HCT116 (cell line): ENCODE data around the gene EIF2D. TPM values are rescaled to one million over a fixed set of nuclear protein-coding genes. Genes with fewer than 3 reads are reported as not detected.

Experiments
- ATAC-seq: fragments of 200-7000 bp; cut with Tn5 transposase; 2 replicates; pipeline ENCODE4 v1.9.1; 2020; ENCODE audit warnings: mild to moderate bottlenecking, moderate library complexity
- BruUV-seq: library from RNA; stranded (reverse); fragments of 400-500 nt; replicated peaks from 2 replicates; lab custom pipeline; 2021; lab: Mats Ljungman, UMichigan
- CTCF ChIA-PET: fragments of 300-600 bp; sonication (Branson Sonifier 250); formaldehyde crosslinking; loops from one replicate; lab custom pipeline; 2021; ENCODE audit warnings: antibody characterized with exemption; lab: Charles Lee
- POLR2A ChIA-PET: fragments of 300-600, 350-600 bp; sonication (Branson Sonifier 250); formaldehyde crosslinking; loops from one replicate; lab custom pipeline; 2021; ENCODE audit warnings: antibody characterized with exemption; lab: Charles Lee
- RAD21 ChIA-PET, 2 experiments: fragments of 300-600 bp; sonication (Branson Sonifier 250); formaldehyde crosslinking; loops; one replicate each; lab custom pipeline; 2023; ENCODE audit warnings: low total read pairs in 2 of 2; ENCODE audit not compliant: uncharacterized antibody in 2 of 2, unreplicated experiment in 2 of 2, low non-redundant PET in 1 of 2; lab: Charles Lee
- DNase-seq: peaks from one replicate; pipeline ENCODE4 v3.0.0-alpha.2; 2010; ENCODE audit warnings: low read depth, low spot score
- H2AFZ ChIP-seq: fragments of 200-600 bp; shearing (Covaris generic), sonication (generic); 2 replicates; pipeline ENCODE4 v1.6.1; 2017; ENCODE audit warnings: low read depth, mixed run types, mixed read lengths, antibody characterized with exemption, low read length; ENCODE audit not compliant: poor library complexity, severe bottlenecking
- H3K27ac ChIP-seq: 2 replicates; pipeline ENCODE4 v1.5.1; 2012; ENCODE audit warnings: low read depth, low read length
- H3K27me3 ChIP-seq: fragments of 200-600 bp; sonication (generic); 2 replicates; pipeline ENCODE4 v1.6.1; 2016; ENCODE audit warnings: mixed run types, low read length, mixed read lengths; ENCODE audit not compliant: insufficient read depth
- H3K36me3 ChIP-seq, 2 experiments: fragments of 200-500 bp in 1 of 2; fragments of 200-600 bp in 1 of 2; sonication (Bioruptor generic) in 1 of 2; sonication (generic) in 1 of 2; 2 replicates each; pipeline versions ENCODE4 v1.5.1 to v1.6.1; 2014 to 2016; ENCODE audit warnings: low read length in 2 of 2, inconsistent platforms in 1 of 2, mixed read lengths in 1 of 2, mixed run types in 1 of 2; ENCODE audit not compliant: insufficient read depth in 2 of 2, control insufficient read depth in 1 of 2
- H3K4me1 ChIP-seq, 2 experiments: fragments of 200-600 bp in 1 of 2; sonication (generic) in 1 of 2; 2 replicates each; pipeline versions ENCODE4 v1.5.1 to v1.6.1; 2012 to 2017; ENCODE audit warnings: low read length in 2 of 2, inconsistent platforms in 1 of 2, mild to moderate bottlenecking in 1 of 2, mixed read lengths in 1 of 2, mixed run types in 1 of 2, moderate library complexity in 1 of 2; ENCODE audit not compliant: insufficient read depth in 2 of 2, control insufficient read depth in 1 of 2
- H3K4me2 ChIP-seq: fragments of 200-600 bp; sonication (generic); 2 replicates; pipeline ENCODE4 v1.6.1; 2017; ENCODE audit warnings: mixed run types, low read length, mixed read lengths
- H3K4me3 ChIP-seq, 2 experiments: fragments of 200-600 bp in 1 of 2; sonication (generic) in 1 of 2; replicated peaks in 1 of 2; 2 replicates each; pipeline ENCODE4 v1.5.1; 2011 to 2016; ENCODE audit warnings: low read length in 2 of 2, control low read depth in 1 of 2, low read depth in 1 of 2, mild to moderate bottlenecking in 1 of 2, mixed read lengths in 1 of 2, mixed run types in 1 of 2
- H3K79me2 ChIP-seq: fragments of 200-600 bp; sonication (generic); 2 replicates; pipeline ENCODE4 v1.6.1; 2017; ENCODE audit warnings: mild to moderate bottlenecking, mixed run types, low read length, moderate library complexity, mixed read lengths; ENCODE audit not compliant: insufficient read depth
- H3K9ac ChIP-seq: fragments of 200-600 bp; sonication (generic); 2 replicates; pipeline ENCODE4 v1.6.1; 2016; ENCODE audit warnings: low read length, mixed read lengths
- H3K9me2 ChIP-seq: fragments of 200-600 bp; sonication (generic), shearing (Covaris generic); 2 replicates; pipeline ENCODE4 v1.6.1; 2017; ENCODE audit warnings: mixed run types, mild to moderate bottlenecking, moderate library complexity; ENCODE audit not compliant: insufficient read depth
- H3K9me3 ChIP-seq, 2 experiments: fragments of 200-500 bp in 1 of 2; fragments of 200-600 bp in 1 of 2; sonication (Bioruptor generic) in 1 of 2; sonication (generic) in 1 of 2; 2 replicates each; pipeline ENCODE4 v1.6.1; 2014 to 2017; ENCODE audit warnings: low read length in 2 of 2, mixed read lengths in 2 of 2, inconsistent platforms in 1 of 2, low read depth in 1 of 2, mild to moderate bottlenecking in 1 of 2, mixed run types in 1 of 2, moderate library complexity in 1 of 2; ENCODE audit not compliant: control insufficient read depth in 1 of 2, insufficient read depth in 1 of 2
- H4K20me1 ChIP-seq: fragments of 200-600 bp; sonication (generic), shearing (Covaris generic); 2 replicates; pipeline ENCODE4 v1.6.1; 2017; ENCODE audit warnings: mixed run types, mild to moderate bottlenecking, moderate library complexity; ENCODE audit not compliant: insufficient read depth
- CEBPB ChIP-seq: IDR thresholded peaks from 2 replicates; pipeline ENCODE4 v1.6.1; 2012; ENCODE audit warnings: low read depth
- ELF1 ChIP-seq: IDR thresholded peaks from 2 replicates; pipeline ENCODE4 v1.6.1; 2012; ENCODE audit warnings: low read depth, borderline replicate concordance
- EZH2phosphoT487 ChIP-seq: fragments of 200-600 bp; IDR thresholded peaks from 2 replicates; pipeline ENCODE4 v1.6.1; 2018; ENCODE audit warnings: antibody characterized with exemption, borderline replicate concordance
- FOSL1 ChIP-seq: IDR thresholded peaks from 2 replicates; pipeline ENCODE4 v1.6.1; 2012; ENCODE audit warnings: low read depth
- JUND ChIP-seq: IDR thresholded peaks from 2 replicates; pipeline ENCODE4 v1.6.1; 2012
- POLR2A ChIP-seq: IDR thresholded peaks from 2 replicates; pipeline ENCODE4 v1.7.0; 2011; ENCODE audit warnings: borderline replicate concordance; ENCODE audit not compliant: insufficient read depth, insufficient read length; ENCODE audit errors: extremely low read depth
- RAD21 ChIP-seq: IDR thresholded peaks from 2 replicates; pipeline ENCODE4 v1.6.1; 2012; ENCODE audit warnings: low read depth, mild to moderate bottlenecking
- SIN3A ChIP-seq: IDR thresholded peaks from 2 replicates; pipeline ENCODE4 v1.6.1; 2012; ENCODE audit warnings: low read depth
- SP1 ChIP-seq: IDR thresholded peaks from 2 replicates; pipeline ENCODE4 v1.6.1; 2012; ENCODE audit warnings: low read depth
- SRF ChIP-seq: IDR thresholded peaks from 2 replicates; pipeline ENCODE4 v1.6.1; 2012; ENCODE audit warnings: low read depth
- TCF7L2 ChIP-seq: IDR thresholded peaks from 2 replicates; pipeline ENCODE4 v1.7.0; 2011; ENCODE audit warnings: borderline replicate concordance, inconsistent platforms; ENCODE audit not compliant: insufficient read depth, insufficient read length; ENCODE audit errors: extremely low read depth
- YY1 ChIP-seq: IDR thresholded peaks from 2 replicates; pipeline ENCODE4 v1.6.1; 2011; ENCODE audit warnings: low read length, low read depth, moderate library complexity, mild to moderate bottlenecking; ENCODE audit not compliant: insufficient replicate concordance; ENCODE audit errors: extremely low read depth
- ZFX ChIP-seq: fragments of 450-650 bp; IDR thresholded peaks from 2 replicates; pipeline ENCODE4 v1.6.1; 2017
- ZNF274 ChIP-seq: fragments of 200-500 bp; sonication (Bioruptor generic); IDR thresholded peaks from 2 replicates; pipeline ENCODE4 v1.6.1; 2014; ENCODE audit warnings: mild to moderate bottlenecking, low read depth, low read length, inconsistent platforms
- intact Hi-C: fragments of 100-400 bp; cut with micrococcal nuclease; formaldehyde crosslinking; loops from 2 replicates; pipeline ENCODE4 v1.10.0; 2022
- total RNA-seq: library from RNA; stranded (reverse); gene quantifications from one replicate; pipeline ENCODE4 v1.2.1, GENCODE V29; 2021; ENCODE audit not compliant: unreplicated experiment
- TF ChIP-seq, protein P1 (sequence below): IDR thresholded peaks from 2 replicates; pipeline ENCODE4 v1.6.1; 2012; ENCODE audit warnings: low read depth
- TF ChIP-seq, protein P2 (sequence below): IDR thresholded peaks from 2 replicates; pipeline ENCODE4 v1.6.1; 2012
- TF ChIP-seq, protein P3 (sequence below): IDR thresholded peaks from 2 replicates; pipeline ENCODE4 v1.6.1; 2012
- TF ChIP-seq, protein P4 (sequence below): IDR thresholded peaks from 2 replicates; pipeline ENCODE4 v1.6.1; 2011; ENCODE audit warnings: mild to moderate bottlenecking, low read length, moderate library complexity; ENCODE audit not compliant: insufficient replicate concordance; ENCODE audit errors: extremely low read depth

EIF2D gene
- total RNA-seq, 1 experiment from 2014 or later, result 54.8 TPM

DNA sequence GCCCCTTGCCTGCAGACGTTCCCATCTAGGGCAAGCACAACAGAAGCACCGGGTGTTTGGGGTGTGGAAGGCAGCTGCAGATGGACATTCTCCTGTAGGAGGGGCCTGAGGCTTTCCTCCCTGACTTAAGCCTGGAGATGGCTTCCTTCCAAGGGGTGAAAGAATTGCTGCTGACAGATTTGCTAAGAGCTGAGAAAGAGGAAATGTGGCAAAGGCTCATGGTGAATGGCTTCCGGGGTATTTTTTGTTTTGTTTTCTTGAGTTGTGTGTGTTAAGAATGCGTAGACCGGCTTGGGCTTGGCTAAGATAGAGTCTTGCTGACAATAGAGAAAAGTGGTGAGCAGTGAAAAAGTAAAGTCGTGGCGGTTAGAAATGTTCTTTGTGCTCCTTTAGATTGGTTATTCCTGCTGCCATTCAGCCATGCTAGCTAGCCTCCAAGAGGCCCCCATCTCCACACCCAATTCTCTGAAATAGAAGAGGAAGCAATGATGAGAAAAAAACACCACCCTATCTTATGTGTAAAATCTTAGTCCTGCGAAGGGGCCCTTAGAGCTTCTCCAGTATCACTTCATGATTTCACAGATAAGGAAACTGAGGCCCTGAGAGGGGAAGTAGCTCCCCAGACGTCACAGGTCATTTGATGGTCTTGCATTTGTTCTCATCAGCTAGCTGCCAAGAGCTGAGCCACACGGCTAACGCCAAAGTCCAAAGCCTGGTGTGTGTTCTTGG is 36.9 kb downstream of the EIF2D start:
- H2AFZ ChIP-seq, result no peak overlapping the region
- CTCF ChIA-PET, result interaction anchor here (1.6 kb wide), 1 partner anchor 96 kb away, joined by 4 read pairs; no protein-coding TSS in a partner anchor
- no peak overlapping the region for H3K4me3 ChIP-seq
- POLR2A ChIA-PET, result no interaction called here
- no peaks in the 10 kb centered on the region for H3K9me2 ChIP-seq
- intact Hi-C loops, result no loop called here
- H3K4me1 ChIP-seq, result no peaks in the 10 kb centered on the region
- no peak for ATAC-seq
- TF ChIP-seq SIN3A, result no peak
- no peak for TF ChIP-seq CEBPB
- TF ChIP-seq, protein P1, sequence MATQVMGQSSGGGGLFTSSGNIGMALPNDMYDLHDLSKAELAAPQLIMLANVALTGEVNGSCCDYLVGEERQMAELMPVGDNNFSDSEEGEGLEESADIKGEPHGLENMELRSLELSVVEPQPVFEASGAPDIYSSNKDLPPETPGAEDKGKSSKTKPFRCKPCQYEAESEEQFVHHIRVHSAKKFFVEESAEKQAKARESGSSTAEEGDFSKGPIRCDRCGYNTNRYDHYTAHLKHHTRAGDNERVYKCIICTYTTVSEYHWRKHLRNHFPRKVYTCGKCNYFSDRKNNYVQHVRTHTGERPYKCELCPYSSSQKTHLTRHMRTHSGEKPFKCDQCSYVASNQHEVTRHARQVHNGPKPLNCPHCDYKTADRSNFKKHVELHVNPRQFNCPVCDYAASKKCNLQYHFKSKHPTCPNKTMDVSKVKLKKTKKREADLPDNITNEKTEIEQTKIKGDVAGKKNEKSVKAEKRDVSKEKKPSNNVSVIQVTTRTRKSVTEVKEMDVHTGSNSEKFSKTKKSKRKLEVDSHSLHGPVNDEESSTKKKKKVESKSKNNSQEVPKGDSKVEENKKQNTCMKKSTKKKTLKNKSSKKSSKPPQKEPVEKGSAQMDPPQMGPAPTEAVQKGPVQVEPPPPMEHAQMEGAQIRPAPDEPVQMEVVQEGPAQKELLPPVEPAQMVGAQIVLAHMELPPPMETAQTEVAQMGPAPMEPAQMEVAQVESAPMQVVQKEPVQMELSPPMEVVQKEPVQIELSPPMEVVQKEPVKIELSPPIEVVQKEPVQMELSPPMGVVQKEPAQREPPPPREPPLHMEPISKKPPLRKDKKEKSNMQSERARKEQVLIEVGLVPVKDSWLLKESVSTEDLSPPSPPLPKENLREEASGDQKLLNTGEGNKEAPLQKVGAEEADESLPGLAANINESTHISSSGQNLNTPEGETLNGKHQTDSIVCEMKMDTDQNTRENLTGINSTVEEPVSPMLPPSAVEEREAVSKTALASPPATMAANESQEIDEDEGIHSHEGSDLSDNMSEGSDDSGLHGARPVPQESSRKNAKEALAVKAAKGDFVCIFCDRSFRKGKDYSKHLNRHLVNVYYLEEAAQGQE, result no peak
- TF ChIP-seq, protein P2, sequence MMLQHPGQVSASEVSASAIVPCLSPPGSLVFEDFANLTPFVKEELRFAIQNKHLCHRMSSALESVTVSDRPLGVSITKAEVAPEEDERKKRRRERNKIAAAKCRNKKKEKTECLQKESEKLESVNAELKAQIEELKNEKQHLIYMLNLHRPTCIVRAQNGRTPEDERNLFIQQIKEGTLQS, result no peak
- TF ChIP-seq FOSL1, result no peak
- no peak for TF ChIP-seq POLR2A
- TF ChIP-seq SP1, result no peak
- no peak for TF ChIP-seq ELF1
- TF ChIP-seq ZFX, result no peak
- no peak for TF ChIP-seq YY1
- no peak for TF ChIP-seq JUND
- no peak for TF ChIP-seq ZNF274
- no peak for TF ChIP-seq SRF
- no peak for TF ChIP-seq TCF7L2
- TF ChIP-seq, protein P3, sequence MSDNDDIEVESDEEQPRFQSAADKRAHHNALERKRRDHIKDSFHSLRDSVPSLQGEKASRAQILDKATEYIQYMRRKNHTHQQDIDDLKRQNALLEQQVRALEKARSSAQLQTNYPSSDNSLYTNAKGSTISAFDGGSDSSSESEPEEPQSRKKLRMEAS, result no peak
- no peak for TF ChIP-seq RAD21
- TF ChIP-seq, protein P4, sequence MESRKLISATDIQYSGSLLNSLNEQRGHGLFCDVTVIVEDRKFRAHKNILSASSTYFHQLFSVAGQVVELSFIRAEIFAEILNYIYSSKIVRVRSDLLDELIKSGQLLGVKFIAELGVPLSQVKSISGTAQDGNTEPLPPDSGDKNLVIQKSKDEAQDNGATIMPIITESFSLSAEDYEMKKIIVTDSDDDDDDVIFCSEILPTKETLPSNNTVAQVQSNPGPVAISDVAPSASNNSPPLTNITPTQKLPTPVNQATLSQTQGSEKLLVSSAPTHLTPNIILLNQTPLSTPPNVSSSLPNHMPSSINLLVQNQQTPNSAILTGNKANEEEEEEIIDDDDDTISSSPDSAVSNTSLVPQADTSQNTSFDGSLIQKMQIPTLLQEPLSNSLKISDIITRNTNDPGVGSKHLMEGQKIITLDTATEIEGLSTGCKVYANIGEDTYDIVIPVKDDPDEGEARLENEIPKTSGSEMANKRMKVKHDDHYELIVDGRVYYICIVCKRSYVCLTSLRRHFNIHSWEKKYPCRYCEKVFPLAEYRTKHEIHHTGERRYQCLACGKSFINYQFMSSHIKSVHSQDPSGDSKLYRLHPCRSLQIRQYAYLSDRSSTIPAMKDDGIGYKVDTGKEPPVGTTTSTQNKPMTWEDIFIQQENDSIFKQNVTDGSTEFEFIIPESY, result no peak
- TF ChIP-seq EZH2phosphoT487, result no peak
- TF ChIP-seq, all 23 proteins: peak for 0
- no peaks in the 10 kb centered on the region for H3K79me2 ChIP-seq
- no peaks in the 10 kb centered on the region for H3K36me3 ChIP-seq
- no peak for DNase-seq
- RAD21 ChIA-PET, result no interaction called here
- no peak overlapping the region for H3K9ac ChIP-seq
- BruUV-seq, result no TSS peak
- H3K27ac ChIP-seq, result no peak overlapping the region
- no peaks in the 10 kb centered on the region for H4K20me1 ChIP-seq
- H3K4me2 ChIP-seq, result no peak overlapping the region
- no peaks in the 10 kb centered on the region for H3K9me3 ChIP-seq
- H3K27me3 ChIP-seq, result no peaks in the 10 kb centered on the region
